Astrocyte of the spinal cord (primary cell): Measurements from ENCODE around the gene NTN5.
"Not testable (repeated sequence)": the region's sequence is repeated elsewhere in the genome, so short reads cannot be mapped to it uniquely, and the experiment has no call there.

ENCODE experiments used
- DNase-seq: peaks from one replicate; pipeline ENCODE4 v3.0.0; 2011; ENCODE audit warnings: low read depth, low spot score
- H3K4me3 ChIP-seq: 2 replicates; pipeline ENCODE4 v1.5.1; 2011; ENCODE audit warnings: low read depth, mild to moderate bottlenecking, low read length, moderate library complexity
- CTCF ChIP-seq: IDR thresholded peaks from 2 replicates; pipeline ENCODE4 v1.5.1; 2012; ENCODE audit warnings: low read depth, mild to moderate bottlenecking, low read length, inconsistent platforms
- in situ Hi-C: cut with HindIII; loops from 2 replicates; pipeline ENCODE4 v1.10.0; 2017; ENCODE audit warnings: low sequenced_read_pairs

NTN5 gene

GRCh38 chr19:48635263-48635965, 37.4 kb downstream of the NTN5 start:
- in situ Hi-C loops = no loop called here
- no peak for TF ChIP-seq CTCF
- H3K4me3 ChIP-seq = peak overlapping the region; percentile 54
- no peak for DNase-seq

GRCh38 chr19:48634424-48635262, 38.2 kb downstream of the NTN5 start:
- no peak for TF ChIP-seq CTCF
- no peak overlapping the region for H3K4me3 ChIP-seq
- in situ Hi-C loops = no loop called here
- peak; percentile 95 for DNase-seq

GRCh38 chr19:48634036-48634342, 38.8 kb downstream of the NTN5 start:
- in situ Hi-C loops = no loop called here
- TF ChIP-seq CTCF = no peak
- no peak for DNase-seq
- no peak overlapping the region for H3K4me3 ChIP-seq

- no peak overlapping the region for H3K4me3 ChIP-seq
- no peak for DNase-seq
- in situ Hi-C loops = no loop called here
- no peak for TF ChIP-seq CTCF
Measured at GRCh38 chr19:48633148-48634035, 39.4 kb downstream of the NTN5 start.

GRCh38 chr19:48632692-48633147, 40.1 kb downstream of the NTN5 start:
- in situ Hi-C loops = no loop called here
- TF ChIP-seq CTCF = no peak
- no peak for DNase-seq
- H3K4me3 ChIP-seq = no peak overlapping the region

GRCh38 chr19:48632286-48632685, 40.5 kb downstream of the NTN5 start:
- H3K4me3 ChIP-seq, DNase-seq, in situ Hi-C loops: not testable (repeated sequence)

GRCh38 chr19:48631225-48631624, 41.6 kb downstream of the NTN5 start:
- in situ Hi-C loops = no loop called here
- no peak overlapping the region for H3K4me3 ChIP-seq
- no peak for TF ChIP-seq CTCF
- no peak for DNase-seq
